Endothelial cell (in vitro differentiated cells): ENCODE data around the gene TMOD1. TPM values are rescaled to one million over a fixed set of nuclear protein-coding genes. Genes with fewer than 3 reads are reported as not detected.
"Not testable (repeated sequence)": the region's sequence is repeated elsewhere in the genome, so short reads cannot be mapped to it uniquely, and the experiment has no call there.

ENCODE experiments used
- DNase-seq: peaks from one replicate; pipeline ENCODE4 v3.0.0; 2021; ENCODE audit warnings: low spot score
- H3K27ac Mint-ChIP-seq: one replicate; pipeline ENCODE4 v1.8.0; 2021; ENCODE audit warnings: mixed read lengths, inconsistent platforms; ENCODE audit not compliant: unreplicated experiment
- H3K27me3 Mint-ChIP-seq: one replicate; pipeline ENCODE4 v1.8.0; 2021; ENCODE audit warnings: mild to moderate bottlenecking, moderate library complexity, mixed read lengths, inconsistent platforms; ENCODE audit not compliant: unreplicated experiment
- H3K36me3 Mint-ChIP-seq: one replicate; pipeline ENCODE4 v1.8.0; 2021; ENCODE audit warnings: mild to moderate bottlenecking, low read depth, mixed read lengths, inconsistent platforms; ENCODE audit not compliant: unreplicated experiment
- H3K4me1 Mint-ChIP-seq: one replicate; pipeline ENCODE4 v1.8.0; 2021; ENCODE audit warnings: mild to moderate bottlenecking, mixed read lengths, inconsistent platforms; ENCODE audit not compliant: unreplicated experiment
- H3K4me3 Mint-ChIP-seq: one replicate; pipeline ENCODE4 v1.8.0; 2021; ENCODE audit warnings: mild to moderate bottlenecking, mixed read lengths, inconsistent platforms; ENCODE audit not compliant: unreplicated experiment
- H3K9me3 Mint-ChIP-seq: one replicate; pipeline ENCODE4 v1.8.0; 2021; ENCODE audit warnings: mixed read lengths, inconsistent platforms; ENCODE audit not compliant: unreplicated experiment
- total RNA-seq: library from RNA; stranded (reverse); fragmentation: NEBNext Ultra II Directional; extraction: Animal tissue kit (Norgen Biotek cat#: 25700); gene quantifications from one replicate; pipeline ENCODE4 v1.2.1, GENCODE V29; 2021; ENCODE audit not compliant: unreplicated experiment
- TF ChIP-seq, protein P1 (sequence below): fragments of 200-600 bp; sonication (generic); IDR thresholded peaks from one replicate; pipeline ENCODE4 v1.5.0; 2021; ENCODE audit warnings: antibody characterized with exemption; ENCODE audit not compliant: unreplicated experiment

Gene TMOD1
- total RNA-seq, 1 donor from 2014 or later, result 0.41 TPM

DNA sequence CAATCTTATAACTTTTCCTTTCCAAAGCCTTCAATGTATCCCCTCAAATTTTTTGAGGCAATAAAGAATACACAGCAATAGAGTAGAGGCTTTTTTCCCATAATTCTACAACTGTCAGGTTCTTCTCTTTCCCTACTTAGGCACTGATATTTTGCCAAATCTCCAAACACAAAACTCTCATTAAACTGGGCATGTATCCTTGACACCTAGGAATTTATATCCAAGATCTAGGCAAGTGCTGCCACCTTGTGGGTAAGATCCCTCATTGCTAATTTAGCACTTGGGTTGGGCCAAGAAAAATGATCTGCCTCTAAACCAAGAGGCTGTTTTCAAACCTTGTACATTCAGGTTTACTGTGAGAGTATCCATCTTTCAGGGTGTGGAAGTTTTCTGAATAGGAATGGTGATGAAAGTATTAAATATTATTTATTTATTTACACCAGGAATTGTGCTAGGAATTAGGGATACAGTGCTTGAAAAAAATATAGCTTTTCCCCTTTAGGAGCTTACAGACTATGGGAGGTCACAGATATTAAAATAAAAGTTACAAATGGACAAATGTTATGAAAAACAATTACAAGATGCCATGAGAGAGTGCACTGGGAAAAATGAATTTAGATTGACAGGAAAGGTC, 114.1 kb downstream of the TMOD1 start:
- no peaks in the 10 kb centered on the region for H3K27me3 Mint-ChIP-seq
- H3K4me3 Mint-ChIP-seq, result no peak overlapping the region
- H3K4me1 Mint-ChIP-seq, result peaks cover 2% of the 10 kb centered on the region
- no peaks in the 10 kb centered on the region for H3K9me3 Mint-ChIP-seq
- H3K36me3 Mint-ChIP-seq, result peaks cover 9% of the 10 kb centered on the region
- TF ChIP-seq, protein P1, sequence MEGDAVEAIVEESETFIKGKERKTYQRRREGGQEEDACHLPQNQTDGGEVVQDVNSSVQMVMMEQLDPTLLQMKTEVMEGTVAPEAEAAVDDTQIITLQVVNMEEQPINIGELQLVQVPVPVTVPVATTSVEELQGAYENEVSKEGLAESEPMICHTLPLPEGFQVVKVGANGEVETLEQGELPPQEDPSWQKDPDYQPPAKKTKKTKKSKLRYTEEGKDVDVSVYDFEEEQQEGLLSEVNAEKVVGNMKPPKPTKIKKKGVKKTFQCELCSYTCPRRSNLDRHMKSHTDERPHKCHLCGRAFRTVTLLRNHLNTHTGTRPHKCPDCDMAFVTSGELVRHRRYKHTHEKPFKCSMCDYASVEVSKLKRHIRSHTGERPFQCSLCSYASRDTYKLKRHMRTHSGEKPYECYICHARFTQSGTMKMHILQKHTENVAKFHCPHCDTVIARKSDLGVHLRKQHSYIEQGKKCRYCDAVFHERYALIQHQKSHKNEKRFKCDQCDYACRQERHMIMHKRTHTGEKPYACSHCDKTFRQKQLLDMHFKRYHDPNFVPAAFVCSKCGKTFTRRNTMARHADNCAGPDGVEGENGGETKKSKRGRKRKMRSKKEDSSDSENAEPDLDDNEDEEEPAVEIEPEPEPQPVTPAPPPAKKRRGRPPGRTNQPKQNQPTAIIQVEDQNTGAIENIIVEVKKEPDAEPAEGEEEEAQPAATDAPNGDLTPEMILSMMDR, result peak; percentile 88
- peak; percentile 67 for DNase-seq
- H3K27ac Mint-ChIP-seq, result no peak overlapping the region

DNA sequence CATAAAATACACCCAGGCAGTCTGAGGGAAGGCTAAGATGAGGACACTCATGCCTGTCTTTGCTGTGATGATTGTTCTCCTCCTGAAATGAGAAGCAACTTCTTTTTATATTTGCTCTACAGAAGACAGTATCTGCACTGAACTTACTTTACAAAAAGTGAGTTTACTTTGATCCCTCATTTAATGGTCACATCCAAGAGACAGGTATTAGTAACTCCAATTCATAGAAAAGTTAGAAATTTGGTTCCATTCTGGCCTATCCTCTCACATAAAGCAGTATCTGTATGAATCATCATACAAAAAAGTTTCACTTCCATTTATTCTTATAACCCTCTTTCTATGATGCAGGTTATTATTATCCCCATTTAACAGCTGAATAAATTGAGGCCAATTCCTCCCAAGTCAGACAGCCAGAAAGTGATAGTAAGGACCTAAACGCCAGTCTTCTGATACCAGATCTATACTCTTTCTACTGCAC, 116.5 kb downstream of the TMOD1 start:
- Mint-ChIP-seq H3K9me3 (peaks cover under 1% of the 10 kb centered on the region), H3K36me3 (peaks cover 29% of the 10 kb centered on the region), H3K4me3 (no peak overlapping the region), H3K4me1 (no peaks in the 10 kb centered on the region), H3K27ac (no peak overlapping the region), H3K27me3 (no peaks in the 10 kb centered on the region)
- TF ChIP-seq, protein P1, result no peak
- DNase-seq, result no peak

DNA sequence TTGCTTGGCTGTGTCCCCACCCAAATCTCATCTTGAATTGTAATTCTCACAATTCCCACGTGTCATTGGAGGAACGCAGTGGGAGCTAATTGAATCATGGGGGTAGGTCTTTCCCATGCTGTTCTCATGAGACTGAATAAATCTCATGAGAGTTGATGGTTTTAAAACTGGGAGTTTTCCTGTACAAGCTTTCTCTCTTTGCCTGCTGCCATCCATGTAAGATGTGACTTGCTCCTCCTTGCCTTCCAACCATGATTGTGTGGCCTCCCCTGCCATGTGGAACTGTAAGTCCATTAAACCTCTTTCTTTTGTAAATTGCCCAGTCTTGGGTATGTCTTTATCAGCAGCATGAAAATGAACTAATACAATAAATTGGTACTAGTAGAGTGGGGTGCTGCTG, 118.6 kb downstream of the TMOD1 start:
- H3K4me3 Mint-ChIP-seq, DNase-seq, H3K9me3 Mint-ChIP-seq, H3K27ac Mint-ChIP-seq, H3K4me1 Mint-ChIP-seq, H3K27me3 Mint-ChIP-seq: not testable (repeated sequence)
- H3K36me3 Mint-ChIP-seq, result peaks cover 45% of the 10 kb centered on the region

DNA sequence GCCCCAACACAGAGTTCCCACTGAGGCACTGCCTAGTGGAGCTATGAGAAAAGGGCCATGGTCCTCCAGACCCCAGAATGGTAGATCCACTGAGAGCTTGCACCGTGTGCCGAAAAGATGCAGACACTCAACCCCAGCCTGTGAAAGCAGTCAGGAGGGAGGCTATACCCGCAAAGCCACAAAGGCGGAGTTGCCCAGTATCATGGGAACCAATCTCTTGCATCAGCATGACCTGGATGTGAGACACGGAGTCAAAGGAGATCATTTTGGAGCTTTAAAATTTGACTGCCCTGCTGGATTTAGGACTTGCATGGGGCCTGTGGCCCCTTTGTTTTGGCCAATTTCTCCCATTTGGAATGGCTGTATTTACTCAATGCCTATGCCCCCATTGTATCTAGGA, 121.0 kb downstream of the TMOD1 start:
- H3K27me3 Mint-ChIP-seq, DNase-seq, H3K4me3 Mint-ChIP-seq, H3K27ac Mint-ChIP-seq, H3K4me1 Mint-ChIP-seq, H3K9me3 Mint-ChIP-seq: not testable (repeated sequence)
- H3K36me3 Mint-ChIP-seq, result peaks cover 45% of the 10 kb centered on the region

DNA sequence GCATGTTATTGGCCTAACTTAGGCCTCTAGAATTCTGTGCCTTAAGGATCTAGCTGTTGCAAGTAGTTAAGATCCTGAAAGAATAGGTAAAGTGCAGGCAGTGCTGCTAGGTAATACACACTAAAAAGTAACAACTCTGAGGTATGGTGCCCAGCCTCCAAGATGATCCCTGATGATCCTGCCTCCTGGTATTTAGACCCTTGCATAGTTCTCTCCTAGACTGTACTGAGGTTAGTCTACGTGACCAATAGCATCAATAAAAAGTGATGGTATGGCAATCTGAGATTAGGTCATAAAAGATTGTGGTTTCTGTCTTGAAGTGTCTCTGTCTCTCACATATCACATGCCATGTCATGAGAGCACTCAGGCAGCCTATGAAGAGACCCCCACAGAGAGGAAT, 122.5 kb downstream of the TMOD1 start:
- DNase-seq, result no peak
- Mint-ChIP-seq H3K4me1 (no peaks in the 10 kb centered on the region), H3K9me3 (peaks cover 4% of the 10 kb centered on the region), H3K36me3 (peaks cover 45% of the 10 kb centered on the region), H3K27ac (no peak overlapping the region), H3K4me3 (peak overlapping the region; percentile 17), H3K27me3 (no peaks in the 10 kb centered on the region)
- TF ChIP-seq, protein P1, result no peak

DNA sequence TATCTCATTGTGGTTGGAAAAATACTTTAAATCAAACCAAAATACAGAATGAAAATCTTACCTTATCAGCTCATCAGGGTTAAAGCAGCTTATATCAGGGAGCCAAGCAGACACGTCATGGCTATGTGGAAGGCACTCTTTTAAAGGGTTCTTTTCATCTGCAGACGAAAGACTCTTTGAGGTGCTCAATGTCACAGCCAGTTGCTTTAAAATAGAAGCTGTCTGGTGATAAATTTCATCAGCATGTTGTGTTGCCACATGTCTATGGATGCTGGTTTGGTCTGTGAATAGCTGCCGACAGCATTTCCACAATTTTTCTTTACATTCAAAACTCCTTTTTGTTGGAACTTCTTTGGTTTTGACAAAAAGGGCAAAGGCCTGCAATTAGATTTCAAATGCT, 124.2 kb downstream of the TMOD1 start:
- no peak overlapping the region for H3K4me3 Mint-ChIP-seq
- H3K27me3 Mint-ChIP-seq, result peaks cover 1% of the 10 kb centered on the region
- H3K4me1 Mint-ChIP-seq, result no peaks in the 10 kb centered on the region
- no peak for DNase-seq
- H3K9me3 Mint-ChIP-seq, result peaks cover 4% of the 10 kb centered on the region
- TF ChIP-seq, protein P1, result no peak
- no peak overlapping the region for H3K27ac Mint-ChIP-seq
- peaks cover 39% of the 10 kb centered on the region for H3K36me3 Mint-ChIP-seq
